MCF 10A (cell line): Measurements from ENCODE around the gene TMEM88. TPM values are rescaled to one million over a fixed set of nuclear protein-coding genes. Genes with fewer than 3 reads are reported as not detected.

ENCODE experiments used
- BruUV-seq: library from RNA; stranded (reverse); fragments of 400-500 nt; replicated peaks from 2 replicates; lab custom pipeline; 2021; lab: Mats Ljungman, UMichigan
- CTCF ChIA-PET: fragments of 300-600 bp; sonication (Branson Sonifier 250); formaldehyde crosslinking; extraction: SDS; loops from one replicate; lab custom pipeline; 2021; ENCODE audit warnings: antibody characterized with exemption, inconsistent platforms; lab: Yijun Ruan, JAX
- POLR2A ChIA-PET: fragments of 300-600, 350-650 bp; sonication (Branson Sonifier 250); formaldehyde crosslinking; extraction: SDS; loops from one replicate; lab custom pipeline; 2020; ENCODE audit warnings: antibody characterized with exemption, inconsistent platforms; lab: Yijun Ruan, JAX
- DNase-seq: peaks from one replicate; pipeline ENCODE4 v3.0.0-alpha.2; 2018; ENCODE audit not compliant: unreplicated experiment
- H3K27ac Mint-ChIP-seq: one replicate; pipeline ENCODE4 v1.8.0; 2022; ENCODE audit warnings: mild to moderate bottlenecking, low read depth, mixed read lengths; ENCODE audit not compliant: unreplicated experiment
- H3K27me3 Mint-ChIP-seq: one replicate; pipeline ENCODE4 v1.8.0; 2022; ENCODE audit warnings: mixed read lengths; ENCODE audit not compliant: insufficient read depth, unreplicated experiment
- H3K36me3 Mint-ChIP-seq: one replicate; pipeline ENCODE4 v1.8.0; 2022; ENCODE audit warnings: mild to moderate bottlenecking, moderate library complexity, mixed read lengths; ENCODE audit not compliant: insufficient read depth, unreplicated experiment
- H3K4me1 Mint-ChIP-seq: one replicate; pipeline ENCODE4 v1.8.0; 2022; ENCODE audit warnings: mixed read lengths; ENCODE audit not compliant: insufficient read depth, unreplicated experiment
- H3K4me3 Mint-ChIP-seq: one replicate; pipeline ENCODE4 v1.8.0; 2022; ENCODE audit warnings: mild to moderate bottlenecking, moderate library complexity, mixed read lengths; ENCODE audit not compliant: unreplicated experiment
- H3K9me3 Mint-ChIP-seq: one replicate; pipeline ENCODE4 v1.8.0; 2022; ENCODE audit warnings: mixed read lengths; ENCODE audit not compliant: unreplicated experiment
- intact Hi-C: fragments of 100-400 bp; cut with micrococcal nuclease; formaldehyde crosslinking; loops from 2 replicates; pipeline ENCODE4 v1.14.1; 2022
- total RNA-seq: library from RNA; stranded (reverse); gene quantifications from 2 replicates; pipeline ENCODE4 v1.2.3, GENCODE V29; 2022
- TF ChIP-seq, protein P1 (sequence below): fragments of 200-600 bp; IDR thresholded peaks from one replicate; pipeline ENCODE4 v1.8.0; 2022; ENCODE audit warnings: antibody characterized with exemption, mild to moderate bottlenecking; ENCODE audit not compliant: unreplicated experiment

TMEM88 gene
- total RNA-seq, 1 experiment from 2014 or later = 4.4 TPM

DNA sequence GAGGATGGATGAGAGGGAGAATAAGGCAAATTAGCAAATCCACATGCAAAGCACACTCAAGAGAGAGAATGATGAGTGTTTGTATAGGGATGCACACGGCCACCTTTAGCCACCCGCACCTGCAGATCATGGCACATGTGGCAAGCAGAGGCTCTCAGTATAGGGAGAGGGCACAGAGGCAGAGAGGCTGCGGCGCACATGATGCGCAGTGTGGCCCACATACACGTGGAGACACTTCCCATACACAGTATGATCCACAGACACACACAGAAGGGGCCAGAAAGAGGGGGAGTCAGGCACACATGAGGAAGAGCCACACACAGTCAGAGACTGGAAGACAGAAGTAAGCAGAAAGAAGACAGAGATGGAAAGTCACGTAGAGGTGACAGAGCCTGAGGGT lies 27.2 kb downstream of the TMEM88 start:
- no peak for DNase-seq
- CTCF ChIA-PET = interaction anchor here (1.2 kb wide), 1 partner anchor 19 kb away, joined by 8 read pairs; no protein-coding TSS in a partner anchor
- POLR2A ChIA-PET = interaction anchor here (1.2 to 2.5 kb wide), 4 partner anchors 14 to 50 kb away, joined by 7 to 23 read pairs (median 8); partner anchors contain the start of gene NAA38
- Mint-ChIP-seq H3K4me3 (no peak overlapping the region), H3K4me1 (no peaks in the 10 kb centered on the region), H3K9me3 (no peaks in the 10 kb centered on the region), H3K27ac (no peak overlapping the region), H3K36me3 (no peaks in the 10 kb centered on the region), H3K27me3 (no peaks in the 10 kb centered on the region)
- intact Hi-C loops = no loop called here
- TF ChIP-seq, protein P1, sequence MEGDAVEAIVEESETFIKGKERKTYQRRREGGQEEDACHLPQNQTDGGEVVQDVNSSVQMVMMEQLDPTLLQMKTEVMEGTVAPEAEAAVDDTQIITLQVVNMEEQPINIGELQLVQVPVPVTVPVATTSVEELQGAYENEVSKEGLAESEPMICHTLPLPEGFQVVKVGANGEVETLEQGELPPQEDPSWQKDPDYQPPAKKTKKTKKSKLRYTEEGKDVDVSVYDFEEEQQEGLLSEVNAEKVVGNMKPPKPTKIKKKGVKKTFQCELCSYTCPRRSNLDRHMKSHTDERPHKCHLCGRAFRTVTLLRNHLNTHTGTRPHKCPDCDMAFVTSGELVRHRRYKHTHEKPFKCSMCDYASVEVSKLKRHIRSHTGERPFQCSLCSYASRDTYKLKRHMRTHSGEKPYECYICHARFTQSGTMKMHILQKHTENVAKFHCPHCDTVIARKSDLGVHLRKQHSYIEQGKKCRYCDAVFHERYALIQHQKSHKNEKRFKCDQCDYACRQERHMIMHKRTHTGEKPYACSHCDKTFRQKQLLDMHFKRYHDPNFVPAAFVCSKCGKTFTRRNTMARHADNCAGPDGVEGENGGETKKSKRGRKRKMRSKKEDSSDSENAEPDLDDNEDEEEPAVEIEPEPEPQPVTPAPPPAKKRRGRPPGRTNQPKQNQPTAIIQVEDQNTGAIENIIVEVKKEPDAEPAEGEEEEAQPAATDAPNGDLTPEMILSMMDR = no peak
- no TSS peak for BruUV-seq

DNA sequence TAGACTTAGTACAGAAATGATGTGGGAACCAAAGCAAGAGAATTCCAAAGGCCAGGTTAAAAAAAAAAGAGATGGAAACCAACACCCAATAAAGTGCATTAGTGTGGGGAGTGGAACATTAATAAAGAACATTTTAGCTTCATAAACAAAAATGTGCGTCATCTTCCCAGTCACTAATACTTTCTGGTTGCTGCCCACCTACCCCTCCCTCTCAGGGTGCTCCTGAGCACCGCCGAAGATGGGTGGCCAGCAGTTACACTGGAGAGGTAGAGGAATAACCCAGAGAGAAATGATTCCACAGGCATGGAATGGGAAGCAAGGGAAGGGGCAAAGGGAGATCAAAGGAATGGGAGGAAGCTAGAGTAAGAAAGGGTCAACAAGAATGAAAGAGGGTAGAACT lies 27.8 kb downstream of the TMEM88 start:
- Mint-ChIP-seq H3K27me3 (no peaks in the 10 kb centered on the region), H3K9me3 (no peaks in the 10 kb centered on the region), H3K4me1 (no peaks in the 10 kb centered on the region), H3K36me3 (no peaks in the 10 kb centered on the region), H3K27ac (no peak overlapping the region), H3K4me3 (no peak overlapping the region)
- TF ChIP-seq, protein P1 = no peak
- intact Hi-C loops = no loop called here
- no TSS peak for BruUV-seq
- ChIA-PET CTCF (interaction anchor here (0.6 to 1.5 kb wide), 6 partner anchors 9 to 105 kb away, joined by 3 to 8 read pairs (median 3); no protein-coding TSS in a partner anchor), POLR2A (interaction anchor here (0.6 to 2.5 kb wide), 7 partner anchors 8 to 410 kb away, joined by 3 to 23 read pairs (median 8); partner anchors contain the start of gene NAA38)
- no peak for DNase-seq

DNA sequence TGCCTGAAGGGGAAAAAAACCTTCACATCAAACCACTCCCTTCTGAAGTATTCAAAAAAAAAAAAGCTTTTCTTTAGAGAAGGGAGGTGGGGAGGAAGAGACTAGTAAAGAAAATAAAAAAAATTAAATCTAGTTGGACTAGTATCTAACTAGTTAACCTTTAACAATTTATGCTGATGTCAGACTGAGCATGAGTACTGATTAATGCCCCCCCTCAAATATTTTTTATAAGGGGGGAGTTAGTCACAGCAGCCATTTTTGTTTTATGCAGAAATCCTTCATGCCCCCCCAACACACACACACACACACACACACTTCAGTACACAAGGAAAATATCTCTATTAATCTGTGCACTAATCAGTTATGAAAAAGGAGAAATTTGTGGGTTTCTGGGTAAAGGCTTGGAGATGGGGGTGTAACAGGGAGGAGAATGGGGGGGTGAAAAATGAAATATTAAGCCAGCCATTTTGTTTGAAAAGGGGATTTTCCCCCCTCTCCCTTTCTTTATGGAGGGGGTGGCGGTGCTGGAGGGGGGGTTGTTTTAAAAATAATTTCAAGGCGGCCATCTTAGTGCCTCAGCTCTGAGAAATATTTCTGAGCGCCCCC lies 29.0 kb downstream of the TMEM88 start:
- Mint-ChIP-seq H3K27me3 (no peaks in the 10 kb centered on the region), H3K27ac (peak overlapping the region; percentile 46), H3K4me3 (no peak overlapping the region), H3K36me3 (no peaks in the 10 kb centered on the region), H3K9me3 (no peaks in the 10 kb centered on the region), H3K4me1 (no peaks in the 10 kb centered on the region)
- POLR2A ChIA-PET = interaction anchor here (0.6 to 2.5 kb wide), 11 partner anchors 9 to 848 kb away, joined by 3 to 23 read pairs (median 5); partner anchors contain the start of genes CNTROB, NAA38 and SLC16A13
- TF ChIP-seq, protein P1 = no peak
- BruUV-seq = no TSS peak
- intact Hi-C loops = no loop called here
- CTCF ChIA-PET = interaction anchor here (0.6 to 1.5 kb wide), 2 partner anchors 10 to 143 kb away, joined by 3 read pairs; no protein-coding TSS in a partner anchor
- no peak for DNase-seq

DNA sequence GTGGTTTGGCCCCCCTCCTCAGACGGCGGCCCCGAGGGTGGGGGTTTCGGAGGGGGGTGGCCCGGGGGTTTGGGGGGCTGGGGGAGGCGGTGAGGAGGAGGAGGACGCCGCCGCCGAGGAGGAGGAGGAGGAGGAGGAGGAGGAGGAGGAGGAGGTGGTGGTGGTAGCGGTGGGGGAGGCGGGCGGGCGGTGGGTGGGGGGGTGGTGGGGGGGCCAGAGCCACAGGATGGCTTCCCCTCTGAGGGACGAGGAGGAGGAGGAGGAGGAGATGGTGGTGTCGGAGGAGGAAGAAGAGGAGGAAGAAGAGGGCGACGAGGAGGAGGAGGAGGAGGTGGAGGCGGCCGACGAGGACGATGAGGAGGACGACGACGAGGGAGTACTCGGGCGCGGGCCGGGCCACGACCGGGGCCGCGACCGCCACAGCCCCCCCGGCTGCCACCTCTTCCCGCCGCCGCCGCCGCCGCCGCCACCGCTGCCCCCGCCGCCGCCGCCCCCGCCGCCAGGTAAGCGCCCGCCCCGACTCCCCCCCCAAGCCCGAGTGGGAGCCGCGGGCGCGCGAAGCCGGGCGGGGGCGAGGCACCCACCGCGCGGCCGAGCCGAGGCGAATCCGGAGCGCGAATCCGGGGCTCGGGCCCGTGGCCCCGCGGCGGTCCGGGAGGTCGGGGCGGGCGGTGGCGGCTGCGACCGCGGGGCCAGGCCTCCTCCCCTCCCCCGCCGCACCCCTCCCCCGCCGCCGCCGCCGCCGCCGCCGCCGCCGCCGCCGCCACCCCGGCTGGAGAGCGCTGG lies 29.9 kb downstream of the TMEM88 start:
- BruUV-seq = no TSS peak
- POLR2A ChIA-PET = interaction anchor here (0.5 to 2.5 kb wide), 5 partner anchors 8 to 48 kb away, joined by 3 to 23 read pairs (median 4); partner anchors contain the start of genes CYB5D1 and NAA38
- Mint-ChIP-seq H3K4me3 (no peak overlapping the region), H3K9me3 (no peaks in the 10 kb centered on the region), H3K4me1 (no peaks in the 10 kb centered on the region), H3K27me3 (no peaks in the 10 kb centered on the region), H3K27ac (peak overlapping the region; percentile 46), H3K36me3 (peaks cover 8% of the 10 kb centered on the region)
- TF ChIP-seq, protein P1 = no peak
- no peak for DNase-seq
- CTCF ChIA-PET = no interaction called here
- intact Hi-C loops = no loop called here
